Stimulated activated naive B cell treated with anti-CD40 and anti-IgM and Interleukin-4, amounts not matched to agents 10 μg/mL and 1 μg/mL and 100 μg/mL, for 72 hours (primary cell): ENCODE data around the gene CXCL17.

Experiments
- ATAC-seq, 2 donors: fragments of 150-1000 bp; cut with Tn5 transposase; replicated peaks; 2 replicates each; pipeline ENCODE4 v1.10.0; 2021; ENCODE audit warnings: moderate library complexity in 1 of 2
- DNase-seq: peaks from one replicate; pipeline ENCODE4 v3.0.0; 2021
- H3K27ac Mint-ChIP-seq: one replicate; pipeline ENCODE4 v1.8.0; 2022; ENCODE audit warnings: mild to moderate bottlenecking, mixed read lengths
- H3K27me3 Mint-ChIP-seq, 2 donors: one replicate each; pipeline ENCODE4 v1.8.0; 2022; ENCODE audit warnings: mixed read lengths in 2 of 2
- H3K36me3 Mint-ChIP-seq, 2 donors: one replicate each; pipeline ENCODE4 v1.8.0; 2022; ENCODE audit warnings: mixed read lengths in 2 of 2, mild to moderate bottlenecking in 1 of 2
- H3K4me1 Mint-ChIP-seq, 2 donors: one replicate each; pipeline ENCODE4 v1.8.0; 2022; ENCODE audit warnings: mixed read lengths in 2 of 2, mild to moderate bottlenecking in 1 of 2
- H3K4me3 Mint-ChIP-seq, 2 donors: one replicate each; pipeline ENCODE4 v1.8.0; 2022; ENCODE audit warnings: mild to moderate bottlenecking in 2 of 2, mixed read lengths in 2 of 2, moderate library complexity in 1 of 2
- H3K9me3 Mint-ChIP-seq, 2 donors: one replicate each; pipeline ENCODE4 v1.8.0; 2022; ENCODE audit warnings: mixed read lengths in 2 of 2, mild to moderate bottlenecking in 1 of 2

The CXCL17 gene

DNA sequence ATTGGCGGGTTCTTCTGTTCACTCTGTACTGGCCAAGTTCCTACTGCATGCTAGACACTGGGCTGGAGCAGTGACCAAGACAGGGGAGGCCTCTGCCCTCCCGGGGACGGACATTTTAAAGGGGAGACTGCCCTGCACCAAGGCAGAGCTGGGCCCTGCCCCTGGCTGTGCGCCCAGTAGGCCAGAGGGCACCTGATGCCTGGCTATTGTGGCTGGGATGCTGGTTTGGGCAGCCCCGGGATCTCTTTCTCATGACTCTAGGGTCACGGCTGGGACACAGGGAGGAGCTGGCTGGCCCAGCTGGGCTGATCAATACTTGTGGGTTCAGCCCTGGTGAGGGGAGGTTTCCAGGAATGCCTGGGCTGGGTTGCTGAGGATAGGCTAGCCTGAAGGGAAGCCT, 33.3 kb downstream of the CXCL17 start:
- Mint-ChIP-seq H3K36me3 (peaks cover 38 to 67% of the 10 kb centered on the region in 2 donors), H3K4me3 (no peak overlapping the region), H3K9me3 (no peaks in the 10 kb centered on the region), H3K4me1 (peaks cover 18 to 22% of the 10 kb centered on the region in 2 donors), H3K27me3 (no peaks in the 10 kb centered on the region), H3K27ac (no peak overlapping the region)
- ATAC-seq (no peak), DNase-seq (no peak)

DNA sequence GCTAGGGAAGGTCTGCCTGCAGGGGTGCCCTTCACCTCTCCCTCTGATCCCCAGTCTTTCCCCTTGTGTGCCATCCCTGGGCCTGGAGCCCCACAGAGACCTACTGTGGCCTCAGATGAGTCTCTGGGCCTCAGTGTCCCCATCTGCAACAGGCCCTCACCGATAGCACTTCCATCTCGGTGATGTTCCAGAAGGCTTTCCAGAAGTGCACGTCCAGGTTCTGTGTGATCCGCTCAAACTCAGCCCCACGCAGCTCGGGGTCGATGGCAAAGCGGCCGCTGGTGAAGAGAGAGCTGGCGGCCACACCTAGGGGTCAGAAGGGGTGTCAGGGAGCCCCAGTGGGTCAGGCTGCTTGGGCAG, 35.0 kb downstream of the CXCL17 start:
- Mint-ChIP-seq H3K9me3 (no peaks in the 10 kb centered on the region), H3K27ac (no peak overlapping the region), H3K4me1 (peaks cover 21 to 24% of the 10 kb centered on the region in 2 donors), H3K27me3 (no peaks in the 10 kb centered on the region), H3K36me3 (peaks cover 36 to 60% of the 10 kb centered on the region in 2 donors), H3K4me3 (no peak overlapping the region)
- DNase-seq (no peak), ATAC-seq (no peak)

DNA sequence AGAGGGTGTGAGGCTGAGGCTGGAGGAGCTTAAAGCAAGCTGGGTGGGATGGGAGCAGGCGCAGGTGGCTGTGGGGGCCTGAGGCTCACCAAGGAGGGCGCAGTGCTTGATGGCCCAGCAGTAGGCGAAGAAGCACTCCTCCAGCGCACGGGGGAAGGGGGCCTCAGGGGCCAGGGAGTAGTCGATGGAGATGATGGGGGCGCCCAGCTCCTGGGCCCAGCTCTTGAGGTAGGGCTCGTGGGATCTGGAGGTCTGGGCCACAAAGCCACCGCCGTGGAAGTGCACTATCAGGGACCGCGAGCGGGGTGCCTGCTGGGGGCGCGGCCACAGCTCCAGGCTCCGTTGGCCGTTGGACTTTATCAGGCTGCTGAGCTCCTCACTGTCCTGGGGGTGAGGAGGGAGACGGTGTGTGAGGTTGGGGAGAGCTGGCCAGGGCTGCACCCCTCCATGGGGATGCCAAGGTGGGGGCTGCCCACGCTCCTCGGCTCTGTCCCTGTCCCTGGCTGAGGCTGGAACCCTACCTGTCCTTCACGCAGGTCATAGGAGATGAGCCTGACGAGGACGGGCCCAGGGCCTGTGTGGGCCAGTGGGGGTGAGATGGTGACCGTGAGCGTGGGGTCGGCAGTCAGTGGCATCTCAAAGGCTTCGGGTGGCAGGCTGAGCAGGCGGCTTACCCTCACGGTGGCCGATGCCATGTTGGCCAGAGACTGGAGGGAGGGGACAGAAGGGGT, 35.5 kb downstream of the CXCL17 start:
- Mint-ChIP-seq H3K4me1 (peaks cover 26 to 27% of the 10 kb centered on the region in 2 donors), H3K36me3 (peaks cover 38 to 61% of the 10 kb centered on the region in 2 donors), H3K27ac (no peak overlapping the region), H3K9me3 (no peaks in the 10 kb centered on the region), H3K27me3 (no peaks in the 10 kb centered on the region), H3K4me3 (no peak overlapping the region)
- ATAC-seq, result no peak
- DNase-seq, result no peak

DNA sequence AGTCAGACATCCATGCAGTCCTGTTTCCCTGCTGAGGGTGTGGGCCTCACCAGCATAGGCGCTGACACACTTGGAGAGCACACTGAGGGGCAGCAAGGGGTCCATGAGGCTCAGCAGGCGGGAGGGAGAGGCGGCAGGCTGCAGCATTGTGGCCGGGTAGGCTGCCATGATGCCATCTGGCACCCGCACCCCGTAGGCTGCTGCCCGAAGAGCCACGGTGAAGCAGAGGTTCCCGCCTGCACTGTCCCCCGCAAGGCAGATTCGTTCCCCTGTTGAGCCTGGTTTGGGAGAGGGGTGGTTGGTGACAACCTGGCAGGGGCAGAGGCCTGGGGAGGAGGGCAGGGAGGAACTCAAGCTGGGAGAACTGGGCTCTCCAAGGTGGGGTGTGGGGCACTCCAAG, 36.6 kb downstream of the CXCL17 start:
- Mint-ChIP-seq H3K4me1 (peaks cover 27 to 38% of the 10 kb centered on the region in 2 donors), H3K9me3 (no peaks in the 10 kb centered on the region), H3K36me3 (peaks cover 36 to 53% of the 10 kb centered on the region in 2 donors), H3K27me3 (no peaks in the 10 kb centered on the region), H3K4me3 (no peak overlapping the region), H3K27ac (no peak overlapping the region)
- ATAC-seq, result no peak
- no peak for DNase-seq

DNA sequence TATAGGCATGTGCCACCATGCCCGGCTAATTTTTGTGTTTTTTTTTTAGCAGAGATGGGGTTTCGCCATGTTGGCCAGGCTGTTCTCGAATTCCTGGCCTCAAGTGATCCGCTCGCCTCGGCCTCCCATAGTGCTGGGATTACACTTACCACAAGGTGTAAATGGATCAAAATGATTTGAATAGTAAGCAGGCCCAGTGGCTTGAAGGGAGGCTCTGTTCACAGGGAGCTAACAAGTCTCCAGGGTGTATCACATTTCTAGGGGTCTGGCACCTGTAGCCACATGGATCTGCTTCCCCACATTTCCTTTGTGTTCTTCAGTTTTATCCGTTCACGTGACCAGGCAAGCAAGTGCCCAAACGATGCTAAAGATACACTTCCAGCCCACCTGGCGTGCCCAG, 39.2 kb downstream of the CXCL17 start:
- no peak overlapping the region for H3K4me3 Mint-ChIP-seq
- ATAC-seq (no peak), DNase-seq (no peak)
- H3K27me3 Mint-ChIP-seq, result no peaks in the 10 kb centered on the region
- H3K4me1 Mint-ChIP-seq, result peaks cover 37 to 40% of the 10 kb centered on the region in 2 donors
- H3K27ac Mint-ChIP-seq, result no peak overlapping the region
- H3K36me3 Mint-ChIP-seq, result peaks cover 34 to 48% of the 10 kb centered on the region in 2 donors
- no peaks in the 10 kb centered on the region for H3K9me3 Mint-ChIP-seq

DNA sequence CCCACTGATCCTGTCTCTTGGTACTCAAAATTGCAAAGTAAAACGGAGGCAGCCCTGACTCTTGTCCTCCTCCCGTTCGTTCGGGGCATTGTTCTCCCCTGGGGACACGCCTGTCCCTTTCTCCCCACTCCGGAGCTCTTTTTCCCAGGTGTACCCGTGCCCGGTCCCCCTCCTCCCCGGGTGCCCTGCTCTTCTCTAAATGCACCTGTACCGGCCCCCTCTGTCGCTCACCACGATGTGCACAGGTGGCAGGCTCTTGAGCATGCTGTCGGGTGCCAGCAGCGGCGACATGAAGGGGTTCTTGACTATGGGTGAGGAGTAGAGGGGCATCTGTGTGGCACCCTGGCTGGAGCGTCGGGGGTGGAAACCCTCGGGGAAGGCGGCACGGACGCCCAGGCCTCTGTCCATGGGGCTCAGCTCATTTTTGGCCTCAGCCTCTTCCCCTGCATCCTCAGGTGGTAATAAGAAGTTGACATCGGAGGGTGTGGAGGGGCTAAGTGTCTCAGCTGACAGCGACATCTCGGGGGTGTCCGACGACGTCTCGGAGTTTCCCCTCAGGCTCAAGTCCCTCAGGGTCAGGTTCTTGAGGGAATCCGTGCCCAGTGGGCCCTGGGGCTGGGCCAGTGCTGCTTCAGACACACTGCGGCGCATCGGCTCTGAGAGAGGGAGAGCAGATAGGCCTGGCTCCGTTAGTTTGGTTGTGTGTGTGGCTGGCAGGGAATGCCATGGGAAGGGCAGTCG, 40.2 kb downstream of the CXCL17 start:
- ATAC-seq, result no peak
- DNase-seq, result no peak
- peaks cover 37 to 39% of the 10 kb centered on the region in 2 donors for H3K4me1 Mint-ChIP-seq
- H3K36me3 Mint-ChIP-seq, result peaks cover 27 to 38% of the 10 kb centered on the region in 2 donors
- H3K27ac Mint-ChIP-seq, result peak overlapping the region; percentile 85
- no peaks in the 10 kb centered on the region for H3K27me3 Mint-ChIP-seq
- peak overlapping the region; percentile 83 to 85 for H3K4me3 Mint-ChIP-seq
- no peaks in the 10 kb centered on the region for H3K9me3 Mint-ChIP-seq

DNA sequence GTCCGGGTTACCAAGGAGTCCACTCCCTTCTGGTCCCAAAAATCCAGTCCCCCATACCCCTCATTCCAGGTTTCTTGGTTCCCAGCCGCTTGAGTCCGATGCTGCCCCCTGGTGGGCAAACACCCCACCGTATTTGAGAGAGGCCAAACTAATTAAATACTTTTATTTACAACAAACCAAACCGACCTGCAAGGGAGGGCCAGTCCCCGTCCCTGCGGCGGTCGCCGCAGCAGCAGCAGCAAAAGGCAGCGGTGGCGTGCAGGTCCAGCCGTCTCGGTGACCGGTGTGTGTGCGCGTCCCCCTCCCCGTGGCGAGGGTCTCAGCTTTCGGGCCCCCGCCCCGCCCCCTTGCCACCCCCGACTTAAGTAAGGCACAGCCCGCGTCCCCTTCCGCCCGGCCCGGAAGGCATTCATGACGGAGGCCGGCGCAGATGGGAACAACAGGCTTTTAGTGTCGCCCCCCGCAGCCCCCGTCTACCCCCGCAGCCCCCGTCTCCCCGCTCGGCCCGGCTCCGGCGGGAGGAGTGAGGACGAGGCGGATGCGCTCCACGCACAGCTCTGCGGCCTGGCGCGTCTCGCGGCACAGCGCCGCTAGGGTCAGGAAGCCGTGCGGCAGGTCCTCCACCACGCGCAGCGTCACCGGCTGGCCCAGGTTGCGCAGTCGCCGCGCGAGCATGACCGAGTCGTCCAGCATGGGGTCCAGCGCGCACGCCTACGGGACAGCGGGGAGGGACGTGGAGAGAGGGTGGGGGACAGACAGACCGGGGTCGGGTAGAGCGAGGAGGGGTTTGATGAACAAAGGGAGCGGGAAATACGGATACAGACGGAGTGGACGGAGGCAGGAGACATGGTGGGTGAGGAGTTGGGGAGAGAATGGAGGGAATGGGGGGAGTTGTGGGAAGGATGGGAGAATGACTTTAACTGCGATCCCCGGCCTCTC, 41.1 kb downstream of the CXCL17 start:
- DNase-seq, result peak; percentile 47
- H3K27me3 Mint-ChIP-seq, result no peaks in the 10 kb centered on the region
- peaks cover 23 to 29% of the 10 kb centered on the region in 2 donors for H3K36me3 Mint-ChIP-seq
- no peaks in the 10 kb centered on the region for H3K9me3 Mint-ChIP-seq
- ATAC-seq, result peak; percentile 62 to 66
- H3K27ac Mint-ChIP-seq, result peak overlapping the region; percentile 85
- peak overlapping the region; percentile 83 to 85 for H3K4me3 Mint-ChIP-seq
- peaks cover 42 to 45% of the 10 kb centered on the region in 2 donors for H3K4me1 Mint-ChIP-seq

DNA sequence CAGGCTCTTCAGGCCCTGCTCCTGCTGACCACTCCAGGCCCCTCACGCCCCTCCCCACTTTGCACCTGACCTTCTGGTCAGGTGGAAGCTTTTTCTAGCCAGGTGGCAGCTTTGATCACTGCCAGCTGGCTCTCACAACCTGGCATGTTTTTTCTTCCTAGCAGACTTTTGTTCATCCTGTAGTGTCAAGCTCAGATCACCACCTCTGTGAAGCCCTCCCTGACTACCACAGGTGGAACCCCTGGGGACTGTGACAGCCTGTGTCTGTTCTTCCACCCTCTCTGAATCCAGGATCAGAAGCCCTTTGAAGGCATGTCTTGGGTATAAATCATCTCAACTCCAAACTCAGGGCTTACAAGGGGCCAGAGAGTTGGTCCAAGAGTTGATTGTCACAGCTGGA, 42.3 kb downstream of the CXCL17 start:
- H3K27me3 Mint-ChIP-seq, result no peaks in the 10 kb centered on the region
- H3K4me1 Mint-ChIP-seq, result peaks cover 48 to 53% of the 10 kb centered on the region in 2 donors
- H3K27ac Mint-ChIP-seq, result peak overlapping the region; percentile 81
- H3K36me3 Mint-ChIP-seq, result peaks cover 14 to 20% of the 10 kb centered on the region in 2 donors
- DNase-seq, result no peak
- peak overlapping the region in 1 of 2 donors; percentile 37 for H3K4me3 Mint-ChIP-seq
- no peaks in the 10 kb centered on the region for H3K9me3 Mint-ChIP-seq
- ATAC-seq, result no peak

DNA sequence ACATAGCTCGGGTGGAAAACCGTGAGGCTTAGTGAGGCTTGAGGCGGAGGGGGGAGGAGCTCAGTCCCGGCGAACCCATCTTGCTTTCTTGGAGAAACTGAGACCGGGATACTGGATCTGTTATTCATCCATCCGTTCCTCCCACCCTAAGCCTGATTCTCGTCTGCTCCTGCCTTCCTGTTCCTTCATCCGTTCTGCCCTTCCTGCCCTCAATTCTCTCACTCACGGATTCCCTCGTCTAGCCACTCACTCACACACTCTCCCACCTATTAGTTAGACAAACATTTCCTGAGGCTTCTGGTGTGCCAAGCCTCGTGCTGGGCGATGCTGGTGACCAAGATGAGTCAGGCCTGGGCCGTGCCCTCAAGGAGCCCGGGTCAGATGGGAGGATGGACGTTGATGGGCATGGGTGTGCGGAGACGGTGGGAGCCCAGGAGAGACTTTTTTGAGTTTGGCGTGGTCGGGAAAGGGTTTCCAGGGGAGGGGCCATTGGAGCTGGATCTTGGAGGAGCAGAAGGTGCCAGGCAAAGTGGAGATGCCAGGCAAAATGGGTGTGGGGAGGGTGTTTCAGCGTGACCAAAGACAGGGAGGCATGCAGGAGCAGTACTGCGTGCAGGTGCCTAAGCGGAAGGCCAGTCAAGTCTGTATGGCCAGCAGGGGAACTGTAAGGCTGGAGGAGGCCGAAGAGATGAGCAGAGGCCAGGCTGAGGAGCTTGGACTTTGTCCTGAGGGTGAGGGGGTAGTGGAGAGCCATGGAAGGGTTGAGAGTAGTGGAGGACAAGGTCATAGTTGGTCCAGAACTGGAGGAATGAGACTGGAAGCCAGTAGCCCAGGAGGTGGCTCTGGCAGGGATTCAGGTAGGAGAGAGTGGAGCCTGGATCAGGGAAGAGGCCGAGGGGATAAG, 45.2 kb downstream of the CXCL17 start:
- H3K27me3 Mint-ChIP-seq, result no peaks in the 10 kb centered on the region
- peaks cover 44 to 47% of the 10 kb centered on the region in 2 donors for H3K4me1 Mint-ChIP-seq
- peak in 1 of 2 donors; percentile 9 for ATAC-seq
- peak overlapping the region; percentile 93 to 96 for H3K4me3 Mint-ChIP-seq
- H3K27ac Mint-ChIP-seq, result peak overlapping the region; percentile 97
- H3K9me3 Mint-ChIP-seq, result no peaks in the 10 kb centered on the region
- peaks cover 6 to 11% of the 10 kb centered on the region in 2 donors for H3K36me3 Mint-ChIP-seq
- DNase-seq, result no peak

DNA sequence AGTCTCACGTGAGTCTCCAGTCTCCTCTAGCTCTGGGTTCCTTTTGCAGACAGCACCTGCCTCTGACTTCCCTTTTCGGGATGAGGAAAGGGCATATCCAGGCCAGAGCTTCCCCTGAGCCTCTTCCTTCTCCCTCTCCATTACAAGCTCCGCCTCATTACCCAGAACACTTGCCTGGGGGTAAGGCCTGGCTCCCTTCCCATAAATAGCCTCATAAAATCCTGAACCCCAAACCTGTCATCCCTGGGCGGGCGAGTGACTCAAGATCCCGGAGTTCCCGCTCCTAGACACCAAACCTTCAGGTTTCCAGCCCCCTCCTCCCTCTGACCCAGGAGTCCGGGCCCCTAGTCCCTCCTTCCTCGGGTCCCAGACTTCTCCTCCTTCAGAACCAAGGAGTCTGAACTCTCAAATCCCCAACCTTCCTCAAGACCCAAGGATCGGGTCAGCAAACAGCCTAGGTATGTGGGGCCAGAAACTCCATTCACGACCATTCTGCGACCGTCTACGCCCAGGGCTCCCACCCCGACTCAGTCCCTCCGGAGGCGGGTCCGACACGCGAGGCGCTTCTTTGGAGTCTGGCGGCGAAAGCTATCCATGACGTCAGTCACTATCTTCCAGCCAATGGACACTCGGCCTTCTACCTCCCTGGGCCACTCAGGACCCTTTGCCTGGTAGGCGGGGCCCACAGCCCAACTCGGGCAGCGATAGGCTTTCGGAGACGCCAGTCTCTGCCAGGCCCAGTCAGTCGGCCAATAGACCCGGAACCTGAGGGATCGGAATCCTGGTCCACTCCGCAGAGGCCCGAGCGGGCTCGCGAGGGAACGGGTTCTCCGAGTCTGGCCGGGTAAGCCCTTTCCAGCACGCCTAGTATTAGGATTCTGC, 46.1 kb downstream of the CXCL17 start:
- Mint-ChIP-seq H3K27me3 (no peaks in the 10 kb centered on the region), H3K36me3 (peaks cover 6 to 11% of the 10 kb centered on the region in 2 donors), H3K4me1 (peaks cover 36 to 38% of the 10 kb centered on the region in 2 donors), H3K4me3 (peak overlapping the region; percentile 93 to 96), H3K9me3 (no peaks in the 10 kb centered on the region), H3K27ac (peak overlapping the region; percentile 97)
- DNase-seq, result peak; percentile 100
- peak; percentile 95 to 96 for ATAC-seq

DNA sequence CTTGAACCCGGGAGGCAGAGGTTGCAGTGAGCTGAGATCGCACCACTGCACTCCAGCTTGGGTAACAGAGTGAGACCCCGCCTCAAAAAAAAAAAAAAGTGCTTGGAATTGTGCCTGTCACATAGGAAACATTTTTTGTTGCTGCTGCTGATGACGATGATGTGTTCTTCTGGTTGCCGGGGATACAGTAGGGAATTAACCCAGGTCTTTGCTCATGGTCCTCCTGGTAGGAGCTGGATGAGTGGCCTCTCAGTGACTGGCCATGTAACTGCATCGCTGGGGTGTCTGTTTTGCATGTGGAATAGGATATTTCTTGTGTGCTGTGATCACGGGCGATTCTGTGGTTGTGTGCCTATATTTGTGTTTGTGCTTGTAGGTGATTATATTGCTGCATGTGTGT, 48.0 kb downstream of the CXCL17 start:
- Mint-ChIP-seq H3K4me1 (peaks cover 23 to 27% of the 10 kb centered on the region in 2 donors), H3K36me3 (peaks cover 2 to 4% of the 10 kb centered on the region in 2 donors), H3K9me3 (no peaks in the 10 kb centered on the region), H3K4me3 (no peak overlapping the region), H3K27me3 (peaks cover 13 to 16% of the 10 kb centered on the region in 2 donors), H3K27ac (no peak overlapping the region)
- ATAC-seq (no peak), DNase-seq (no peak)

DNA sequence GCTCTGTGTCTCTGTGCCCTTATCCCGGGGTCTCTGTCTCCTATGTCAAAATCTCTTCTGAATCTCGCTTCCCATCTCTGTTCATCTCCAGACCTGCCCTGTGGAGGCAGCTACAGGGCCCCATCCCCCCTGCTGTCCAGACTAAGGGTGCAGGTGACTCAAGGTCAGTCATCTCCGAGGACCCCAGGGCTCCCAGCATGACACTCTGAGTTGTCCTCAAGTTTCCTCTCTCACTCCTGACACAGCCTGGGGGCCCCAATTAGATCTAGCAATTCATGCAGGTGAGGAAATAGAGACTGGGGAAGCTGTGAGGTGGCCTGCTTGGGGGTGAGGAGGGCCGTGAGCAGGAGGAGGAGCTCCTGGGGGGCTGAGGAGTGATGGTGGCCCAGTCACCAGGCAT, 50.6 kb downstream of the CXCL17 start:
- peaks cover 26 to 29% of the 10 kb centered on the region in 2 donors for H3K27me3 Mint-ChIP-seq
- no peak overlapping the region for H3K4me3 Mint-ChIP-seq
- DNase-seq (no peak), ATAC-seq (no peak)
- peaks cover 13 to 20% of the 10 kb centered on the region in 2 donors for H3K4me1 Mint-ChIP-seq
- H3K36me3 Mint-ChIP-seq, result no peaks in the 10 kb centered on the region
- no peak overlapping the region for H3K27ac Mint-ChIP-seq
- H3K9me3 Mint-ChIP-seq, result no peaks in the 10 kb centered on the region
